AG04450 (cell line): Measurements from ENCODE around the gene POMZP3. TPM values are rescaled to one million over a fixed set of nuclear protein-coding genes. Genes with fewer than 3 reads are reported as not detected.
"Not testable (repeated sequence)": the region's sequence is repeated elsewhere in the genome, so short reads cannot be mapped to it uniquely, and the experiment has no call there.

Experiments
- CTCF ChIA-PET: fragments of 300-600, 350-600 bp; formaldehyde crosslinking; extraction: SDS; loops from one replicate; lab custom pipeline; 2022; ENCODE audit warnings: antibody characterized with exemption, inconsistent platforms; lab: Charles Lee
- POLR2A ChIA-PET: fragments of 350-600 bp; formaldehyde crosslinking; extraction: SDS; loops from one replicate; lab custom pipeline; 2021; ENCODE audit warnings: antibody characterized with exemption, inconsistent platforms; lab: Yijun Ruan, JAX
- DNase-seq: peaks from one replicate; pipeline ENCODE4 v3.0.0-alpha.2; 2011; ENCODE audit warnings: low read depth, low spot score
- H3K27ac ChIP-seq: one replicate; pipeline ENCODE4 v1.5.1; 2012; ENCODE audit warnings: low read depth, low read length, control low read depth
- H3K27me3 ChIP-seq: one replicate; pipeline ENCODE4 v1.6.0; 2012; ENCODE audit warnings: low read length; ENCODE audit not compliant: control insufficient read depth, insufficient read depth
- H3K4me3 ChIP-seq: 2 replicates; pipeline ENCODE4 v1.5.1; 2011; ENCODE audit warnings: mild to moderate bottlenecking, low read depth, low read length, control low read depth
- H3K9me3 ChIP-seq: 2 replicates; pipeline ENCODE4 v1.5.1; 2012; ENCODE audit warnings: low read length; ENCODE audit not compliant: control insufficient read depth, insufficient read depth
- polyA plus RNA-seq: library from polyadenylated mRNA; depleted of rRNA; stranded (reverse); fragments of >200 nt; gene quantifications from 2 replicates; pipeline ENCODE4 v1.2.3, GENCODE V29; 2011

POMZP3 gene
- polyA plus RNA-seq, 1 experiment: 4.1 TPM

DNA sequence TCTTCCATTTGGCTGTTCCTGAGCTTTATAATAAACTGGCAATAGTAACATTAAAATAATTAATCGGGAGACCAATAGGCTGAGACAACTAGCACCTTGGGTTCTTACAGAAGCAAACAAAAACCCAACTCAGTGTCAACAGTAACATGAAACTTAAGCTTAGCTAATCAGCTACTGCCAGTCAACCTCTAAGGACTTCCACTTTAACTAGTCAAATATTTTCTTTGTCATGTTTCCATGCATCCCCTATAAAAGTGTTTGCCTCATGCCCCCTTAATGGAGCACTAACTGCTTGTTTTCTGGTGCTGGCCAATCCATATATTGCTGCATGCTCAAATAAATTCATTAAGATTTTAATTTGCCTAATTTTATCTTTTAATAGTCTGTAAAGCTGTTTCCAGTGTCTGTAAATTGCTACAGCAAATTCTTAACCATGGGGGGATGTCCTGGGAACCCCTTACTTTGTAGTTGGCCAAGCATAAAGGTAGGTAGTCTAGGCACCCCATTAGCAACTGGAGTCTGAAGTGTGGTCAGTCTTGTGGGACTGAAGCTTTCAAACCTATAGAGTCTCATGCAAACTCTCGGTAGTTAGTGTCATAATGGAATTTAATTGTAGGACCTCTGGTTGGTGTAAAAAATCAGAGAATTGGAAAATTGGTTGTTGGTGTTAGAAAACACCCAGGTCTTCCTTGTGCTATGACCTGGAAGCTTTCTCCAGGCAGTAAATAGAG is 40.3 kb downstream of the POMZP3 start:
- CTCF ChIA-PET, H3K9me3 ChIP-seq, H3K4me3 ChIP-seq, DNase-seq, POLR2A ChIA-PET, H3K27me3 ChIP-seq, H3K27ac ChIP-seq: not testable (repeated sequence)

DNA sequence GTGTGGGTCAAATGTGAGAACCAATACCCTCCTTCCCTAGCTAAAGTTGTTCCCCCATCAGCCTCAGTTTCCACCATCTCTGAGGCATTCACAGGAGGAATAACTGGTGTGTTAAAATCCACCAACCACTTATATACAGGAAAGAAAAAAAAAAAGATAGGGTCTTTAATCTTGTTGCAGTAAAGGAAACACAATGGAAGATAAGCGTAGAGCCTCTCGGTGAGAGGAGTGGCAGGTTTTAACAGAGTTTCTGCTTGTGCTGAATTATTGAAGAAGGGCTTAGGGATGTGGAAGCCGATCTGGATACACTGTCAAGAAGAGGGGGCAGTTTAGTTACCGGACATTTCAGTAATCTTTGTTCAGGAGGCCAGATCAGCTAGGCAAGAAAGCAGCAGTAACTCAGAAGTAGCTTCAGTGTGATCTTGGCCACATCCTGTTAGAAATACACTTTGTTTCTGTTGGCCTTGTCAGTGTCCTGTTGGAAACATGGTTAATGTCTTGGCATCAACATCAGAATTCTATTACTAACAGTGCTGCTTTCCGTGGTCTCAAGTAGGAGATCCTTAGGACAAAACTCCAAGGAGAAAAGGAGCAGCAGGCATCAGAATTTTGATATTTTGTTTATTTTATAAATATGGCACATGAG is 43.3 kb downstream of the POMZP3 start:
- POLR2A ChIA-PET, H3K4me3 ChIP-seq, H3K27me3 ChIP-seq, H3K9me3 ChIP-seq, DNase-seq: not testable (repeated sequence)
- CTCF ChIA-PET: interaction anchor here (0.6 kb wide), 1 partner anchor 219 kb away, joined by 4 read pairs; no protein-coding TSS in a partner anchor
- peak overlapping the region; percentile 47 for H3K27ac ChIP-seq

DNA sequence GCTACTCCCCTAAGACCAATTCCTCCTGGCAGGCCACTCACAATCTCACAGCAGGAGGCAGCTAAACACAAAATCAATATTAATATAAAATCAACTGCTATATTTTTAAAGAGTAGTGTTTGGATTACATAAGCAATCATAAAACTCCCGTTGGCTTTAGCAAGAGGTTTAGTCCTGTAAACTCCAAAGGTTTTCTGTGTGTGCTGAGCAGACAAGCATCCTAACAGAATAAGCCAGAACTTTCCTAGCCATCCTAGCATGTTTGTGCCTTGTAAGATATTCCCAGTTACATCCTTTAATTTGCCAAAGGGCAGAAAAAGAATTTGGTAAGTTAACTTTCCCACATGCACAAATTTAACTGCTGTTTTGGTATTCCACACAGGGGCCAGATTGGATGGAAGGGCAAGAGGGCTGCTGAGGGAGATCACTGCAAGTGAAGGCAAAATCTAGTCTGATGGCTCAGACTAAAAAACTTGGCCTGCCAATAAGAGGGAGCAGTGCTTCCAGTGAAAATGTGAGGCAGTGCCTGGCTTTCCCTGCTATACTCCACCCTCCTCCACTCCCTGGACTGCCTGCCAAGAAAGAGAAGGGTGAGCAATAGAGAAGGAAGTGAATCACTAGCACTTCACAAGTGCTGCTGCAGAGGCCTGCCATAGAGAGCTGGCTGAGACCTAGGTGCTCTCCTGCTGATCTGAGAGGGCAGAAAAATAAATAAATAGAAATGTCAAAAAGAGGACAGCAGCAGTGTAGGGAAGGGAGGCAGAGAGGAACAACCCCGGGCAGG is 44.0 kb downstream of the POMZP3 start:
- H3K27ac ChIP-seq, H3K4me3 ChIP-seq, CTCF ChIA-PET, POLR2A ChIA-PET, H3K27me3 ChIP-seq, H3K9me3 ChIP-seq: not testable (repeated sequence)
- peak; percentile 51 for DNase-seq

DNA sequence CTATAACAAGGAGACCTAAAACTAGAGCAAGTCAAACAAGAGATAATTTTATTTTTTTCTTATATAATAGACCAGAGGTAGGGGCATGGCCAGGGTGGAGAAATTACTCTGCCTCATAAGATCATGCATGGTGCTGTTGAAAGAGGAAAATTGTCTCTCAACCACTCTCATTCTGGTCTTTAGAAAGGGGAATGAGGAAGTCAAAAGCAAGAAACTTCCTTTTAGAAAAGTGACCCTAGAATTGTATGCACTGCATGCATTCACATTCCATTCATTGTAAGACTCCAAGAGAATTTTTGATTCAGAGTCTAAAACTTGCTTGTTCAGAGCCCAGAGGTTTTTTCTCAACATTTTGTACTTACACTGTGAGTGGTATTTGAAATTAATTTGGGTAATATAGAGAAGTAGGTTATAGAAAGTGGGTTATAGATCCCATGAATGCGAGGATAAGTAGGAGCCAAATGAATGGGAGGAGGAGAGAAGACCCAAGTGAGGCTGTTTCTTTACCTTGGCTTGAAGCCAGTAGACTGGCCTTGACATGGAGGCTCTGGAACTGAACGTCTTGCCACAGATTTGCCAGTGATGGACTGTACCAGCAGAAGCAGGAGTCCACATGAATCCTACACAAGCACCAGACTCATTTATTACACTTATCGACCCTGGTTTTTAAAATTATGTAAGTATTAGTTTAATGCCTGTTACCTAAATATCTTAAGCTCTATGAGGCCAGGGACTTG is 51.0 kb downstream of the POMZP3 start:
- H3K27ac ChIP-seq, DNase-seq, H3K4me3 ChIP-seq, H3K27me3 ChIP-seq, H3K9me3 ChIP-seq, CTCF ChIA-PET, POLR2A ChIA-PET: not testable (repeated sequence)

DNA sequence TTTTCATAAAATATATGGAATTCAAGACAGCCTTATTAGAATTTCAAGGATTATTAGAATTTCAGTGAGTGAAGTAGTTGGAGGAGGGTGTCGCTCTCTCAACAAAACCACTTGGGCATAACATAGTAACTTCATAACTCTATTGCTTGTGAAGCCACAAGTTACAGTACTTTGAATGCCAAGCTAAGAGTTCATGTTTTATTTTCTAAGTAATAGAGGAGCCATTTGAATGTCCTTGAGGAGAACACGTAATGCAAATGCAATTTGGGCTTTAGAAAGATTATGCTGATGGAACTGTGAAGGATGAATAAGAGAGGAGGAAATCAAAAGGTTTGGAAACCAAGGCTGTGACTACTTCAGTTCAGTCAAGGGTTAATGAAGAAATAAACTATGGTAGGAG is 51.6 kb downstream of the POMZP3 start:
- CTCF ChIA-PET, POLR2A ChIA-PET, H3K27me3 ChIP-seq, H3K27ac ChIP-seq, H3K9me3 ChIP-seq, H3K4me3 ChIP-seq, DNase-seq: not testable (repeated sequence)

DNA sequence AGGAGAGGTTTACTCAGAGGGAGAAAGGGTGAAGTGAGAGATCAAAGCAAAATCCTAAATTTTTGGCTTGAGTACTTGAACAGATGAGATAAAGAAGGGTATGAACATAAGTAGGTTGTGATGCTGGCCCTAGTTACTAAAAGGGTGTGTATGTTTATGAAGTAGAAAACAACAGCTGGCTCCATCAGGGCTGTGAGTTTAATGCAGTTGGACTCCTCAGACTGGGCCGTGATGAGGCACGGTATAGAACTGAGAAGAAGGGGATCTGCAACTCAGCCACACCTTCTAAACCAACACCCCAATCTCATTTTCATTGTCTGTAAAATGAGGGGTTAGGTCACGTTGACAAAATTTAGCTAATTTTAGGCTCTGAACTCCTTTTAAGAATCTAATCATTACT is 54.8 kb downstream of the POMZP3 start:
- H3K27ac ChIP-seq, DNase-seq, H3K9me3 ChIP-seq, POLR2A ChIA-PET, H3K4me3 ChIP-seq, CTCF ChIA-PET, H3K27me3 ChIP-seq: not testable (repeated sequence)

DNA sequence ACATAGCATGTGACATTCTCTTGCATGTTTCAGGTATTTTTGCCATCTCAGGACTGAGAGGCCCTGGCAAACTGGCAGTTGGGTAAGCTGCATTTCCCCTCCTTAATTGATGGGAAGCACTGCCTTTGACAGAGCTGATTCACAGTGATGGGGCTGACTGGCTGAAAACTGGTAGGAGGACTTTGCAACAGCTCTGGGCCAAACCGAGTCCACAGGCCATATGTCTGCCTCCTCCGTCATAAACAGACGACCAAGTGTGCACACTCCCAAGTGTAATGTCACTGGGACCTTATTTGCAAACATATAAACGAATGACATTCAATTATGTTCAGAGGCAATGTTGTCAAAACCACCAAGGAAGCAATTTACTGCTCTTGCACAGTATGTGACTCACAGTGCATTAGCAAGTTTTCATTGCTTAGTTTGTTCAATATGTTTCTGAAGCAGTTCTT is 56.7 kb downstream of the POMZP3 start:
- POLR2A ChIA-PET, H3K27me3 ChIP-seq, H3K4me3 ChIP-seq, DNase-seq, H3K27ac ChIP-seq, H3K9me3 ChIP-seq, CTCF ChIA-PET: not testable (repeated sequence)

DNA sequence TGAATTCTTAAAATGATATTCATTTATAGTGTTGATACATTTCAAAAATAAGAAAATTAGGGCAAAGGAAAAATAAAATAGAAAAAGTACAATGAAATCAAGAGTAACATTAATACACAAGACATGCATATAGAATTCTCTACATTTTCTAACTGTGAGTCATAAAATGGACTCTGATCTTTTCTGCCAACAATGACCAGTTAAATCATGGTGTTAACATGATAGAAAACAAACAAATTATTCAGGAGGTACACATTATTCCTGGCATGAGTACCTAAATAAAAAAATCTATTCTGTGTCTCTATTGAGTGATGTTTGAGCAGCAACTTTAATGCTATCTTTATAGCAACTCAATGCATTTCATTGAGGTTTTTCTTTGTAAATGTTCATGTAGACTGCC is 58.3 kb downstream of the POMZP3 start:
- H3K27me3 ChIP-seq, CTCF ChIA-PET, H3K4me3 ChIP-seq, H3K27ac ChIP-seq, H3K9me3 ChIP-seq, DNase-seq, POLR2A ChIA-PET: not testable (repeated sequence)

DNA sequence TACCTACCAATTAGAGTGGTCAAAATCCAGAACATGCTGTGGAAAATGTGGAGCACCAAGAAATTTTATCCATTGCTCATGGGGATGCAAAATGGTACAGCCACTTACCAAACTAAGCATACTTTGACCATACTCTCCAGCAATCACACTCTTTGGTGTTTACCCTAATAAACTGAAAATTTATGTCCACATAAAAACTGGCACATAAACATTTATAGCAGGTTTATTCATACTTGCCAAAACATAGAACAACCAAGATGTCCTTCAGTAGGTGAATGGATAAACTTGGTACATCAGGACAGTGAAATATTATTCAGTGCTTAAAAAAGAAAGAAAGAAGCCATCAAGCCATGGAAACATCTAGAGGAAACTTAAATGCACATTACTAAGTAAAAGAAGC is 59.3 kb downstream of the POMZP3 start:
- H3K4me3 ChIP-seq, CTCF ChIA-PET, H3K9me3 ChIP-seq, H3K27me3 ChIP-seq, POLR2A ChIA-PET, H3K27ac ChIP-seq, DNase-seq: not testable (repeated sequence)

DNA sequence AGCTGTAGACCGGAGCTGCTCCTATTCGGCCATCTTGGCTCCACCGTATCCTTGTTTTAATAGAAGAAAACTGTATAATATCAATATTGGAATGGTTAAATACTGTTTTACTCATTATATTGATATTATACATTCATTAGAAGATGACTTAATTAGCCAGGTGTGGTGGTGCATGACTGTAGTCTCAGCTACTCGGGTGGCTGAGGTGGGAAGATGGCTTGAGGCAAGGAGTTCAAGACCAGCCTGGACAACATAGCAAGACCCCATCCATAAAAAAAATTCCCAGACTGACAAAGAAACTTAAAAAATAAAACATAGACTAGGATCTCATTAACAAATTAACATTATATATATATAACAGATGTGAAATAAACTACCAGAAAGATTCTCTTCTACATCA is 59.8 kb downstream of the POMZP3 start:
- CTCF ChIA-PET, H3K4me3 ChIP-seq, H3K9me3 ChIP-seq, H3K27me3 ChIP-seq, POLR2A ChIA-PET, DNase-seq, H3K27ac ChIP-seq: not testable (repeated sequence)

DNA sequence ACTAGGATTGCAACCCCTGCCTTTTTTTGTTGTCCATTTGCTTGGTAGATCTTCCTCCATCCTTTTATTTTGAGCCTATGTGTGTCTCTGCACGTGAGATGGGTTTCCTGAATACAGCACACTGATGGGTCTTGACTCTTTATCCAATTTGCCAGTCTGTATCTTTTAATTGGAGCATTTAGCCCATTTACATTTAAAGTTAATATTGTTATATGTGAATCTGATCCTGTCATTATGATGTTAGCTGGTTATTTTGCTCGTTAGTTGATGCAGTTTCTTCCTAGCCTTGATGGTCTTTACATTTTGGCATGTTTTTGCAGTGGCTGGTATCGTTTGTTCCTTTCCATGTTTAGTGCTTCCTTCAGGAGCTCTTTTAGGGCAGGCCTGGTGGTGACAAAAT is 62.1 kb downstream of the POMZP3 start:
- H3K27ac ChIP-seq, H3K4me3 ChIP-seq, CTCF ChIA-PET, POLR2A ChIA-PET, DNase-seq, H3K27me3 ChIP-seq, H3K9me3 ChIP-seq: not testable (repeated sequence)
